Lung (tissue), 12 donors: ENCODE data around the gene UBL4B. TPM values are rescaled to one million over a fixed set of nuclear protein-coding genes. Genes with fewer than 3 reads are reported as not detected.

Experiments used
- ATAC-seq: fragments of 200-7000 bp; cut with Tn5 transposase; one replicate; pipeline ENCODE4 v1.9.1; 2020; ENCODE audit warnings: moderate number of reproducible peaks; ENCODE audit not compliant: insufficient read depth, low FRiP score
- DNase-seq, 3 donors: peaks; one replicate each; pipeline ENCODE4 v3.0.0-alpha.2; 2013 to 2017
- H3K27ac ChIP-seq, 2 donors: one replicate each; pipeline ENCODE4 v1.5.1; 2013; ENCODE audit warnings: mild to moderate bottlenecking in 2 of 2, moderate library complexity in 2 of 2, control low read depth in 1 of 2, inconsistent platforms in 1 of 2, low read depth in 1 of 2, low read length in 1 of 2
- H3K27me3 ChIP-seq, 3 donors: one replicate each; pipeline ENCODE4 v1.5.1; 2013; ENCODE audit warnings: low read length in 2 of 3; ENCODE audit not compliant: control insufficient read depth in 3 of 3, insufficient read depth in 3 of 3
- H3K36me3 ChIP-seq, 4 donors: one replicate each; pipeline ENCODE4 v1.5.1; 2013; ENCODE audit warnings: low read length in 4 of 4, mild to moderate bottlenecking in 1 of 4, moderate library complexity in 1 of 4; ENCODE audit not compliant: control insufficient read depth in 4 of 4, insufficient read depth in 4 of 4
- H3K4me1 ChIP-seq, 5 donors: one replicate each; pipeline ENCODE4 v1.5.1; 2013; ENCODE audit warnings: low read length in 5 of 5, mild to moderate bottlenecking in 2 of 5, moderate library complexity in 1 of 5; ENCODE audit not compliant: control insufficient read depth in 5 of 5, insufficient read depth in 5 of 5
- H3K4me3 ChIP-seq: one replicate; pipeline ENCODE4 v1.5.1; 2013; ENCODE audit warnings: mild to moderate bottlenecking, control low read depth, moderate library complexity
- H3K9ac ChIP-seq, 2 donors: one replicate each; pipeline ENCODE4 v1.5.1; 2013; ENCODE audit warnings: low read length in 2 of 2, control low read depth in 1 of 2; ENCODE audit not compliant: insufficient read depth in 1 of 2
- H3K9me3 ChIP-seq, 4 donors: one replicate each; pipeline ENCODE4 v1.5.1; 2013; ENCODE audit warnings: low read length in 3 of 4, mild to moderate bottlenecking in 1 of 4, moderate library complexity in 1 of 4; ENCODE audit not compliant: control insufficient read depth in 4 of 4, insufficient read depth in 3 of 4
- CTCF ChIP-seq: IDR thresholded peaks from 2 replicates; pipeline ENCODE4 v1.5.1; 2012; ENCODE audit warnings: mild to moderate bottlenecking; ENCODE audit errors: control extremely low read depth, extremely low read depth
- WGBS, 2 donors: extraction: QIAGEN DNeasy Blood & Tissue Kit; methylation state at CpG; one replicate each; pipeline ENCODE4 v1.1.7; 2013; 5-methylcytosine and 5-hydroxymethylcytosine counted together
- polyA plus RNA-seq, 2 donors: library from polyadenylated mRNA; stranded (reverse); fragments of 200-250 nt; gene quantifications; one replicate each; pipeline ENCODE4 v1.2.1, GENCODE V29; 2013
- total RNA-seq, 2 donors: library from RNA; depleted of rRNA in 1 of 2; stranded (reverse); fragments of >200 nt in 1 of 2; gene quantifications; one replicate each; pipeline ENCODE4 v1.2.1, GENCODE V29; 2014 to 2021
- donor health status: control.
- donor health status: control.
- donor health status: Bipolar disorder and iron deficiency.
- donor health status: healthy.
- donor health status: DM: yes; HTN: yes; CAD: no.

Gene UBL4B
- total and polyA plus RNA-seq, 4 donors = not detected

- H3K9ac ChIP-seq = no peak within 1 kb of the TSS
- H3K4me3 ChIP-seq = no peak within 1 kb of the TSS
- no peak for TF ChIP-seq CTCF
- H3K27ac ChIP-seq = no peak within 1 kb of the TSS
- DNase-seq (peak in 1 of 3 donors; percentile 14), ATAC-seq (no peak)
- peaks cover 20 to 70% (median 34%) of the 10 kb centered on the region in 3 donors for H3K27me3 ChIP-seq
- no peaks in the 10 kb centered on the region for H3K36me3 ChIP-seq
- H3K4me1 ChIP-seq = peaks cover 0 to 6% (median 0%) of the 10 kb centered on the region in 5 donors
- WGBS, 2 donors = 2% methylated on average over 89 to 104 of the region's 104 CpGs
- H3K9me3 ChIP-seq = peaks cover 0 to 13% (median 0%) of the 10 kb centered on the region in 4 donors
These were observed 38.3 kb downstream of the UBL4B start, which contains the start of gene SLC6A17 for GRCh38 chr1:110150330-110151174. SLC6A17 (plus strand) TSS chr1:110150494; CDS start chr1:110166930, 16,436 bp downstream.

GRCh38 chr1:110151175-110151669 lies 39.0 kb downstream of the UBL4B start:
- Histone ChIP-seq H3K4me3 (no peak overlapping the region), H3K9ac (no peak overlapping the region), H3K4me1 (peaks cover 0 to 6% (median 0%) of the 10 kb centered on the region in 5 donors), H3K27me3 (peaks cover 20 to 68% (median 34%) of the 10 kb centered on the region in 3 donors), H3K27ac (no peak overlapping the region), H3K36me3 (no peaks in the 10 kb centered on the region), H3K9me3 (peaks cover 0 to 15% (median 0%) of the 10 kb centered on the region in 4 donors)
- ATAC-seq (no peak), DNase-seq (peak in 1 of 3 donors; percentile 5)
- 9 to 11% methylated on average over 34 to 37 of the region's 37 CpGs for WGBS, 2 donors
- TF ChIP-seq CTCF = no peak

GRCh38 chr1:110152133-110152785 lies 40.0 kb downstream of the UBL4B start:
- Histone ChIP-seq H3K9ac (no peak overlapping the region), H3K4me3 (no peak overlapping the region), H3K27me3 (peaks cover 20 to 59% (median 28%) of the 10 kb centered on the region in 3 donors)

More at GRCh38 chr1:110152133-110152785, 40.0 kb downstream of the UBL4B start:
- peaks cover 0 to 6% (median 0%) of the 10 kb centered on the region in 5 donors for H3K4me1 ChIP-seq
- DNase-seq = no peak
- no peaks in the 10 kb centered on the region for H3K36me3 ChIP-seq
- peaks cover 0 to 16% (median 0%) of the 10 kb centered on the region in 4 donors for H3K9me3 ChIP-seq
- 59 to 72% methylated on average over 8 of the region's 8 CpGs for WGBS, 2 donors
- no peak for ATAC-seq
- no peak for TF ChIP-seq CTCF
- H3K27ac ChIP-seq = no peak overlapping the region
